Loucy (cell line): ENCODE data around the gene TRIM56.

Experiments
- CTCF ChIP-seq: fragments of 200-600 bp; sonication (generic); conservative IDR thresholded peaks from 2 replicates; pipeline ENCODE4 v1.5.1; 2014; ENCODE audit warnings: mild to moderate bottlenecking, antibody characterized with exemption, low read length
- EZH2phosphoT487 ChIP-seq: fragments of 200-600 bp; IDR thresholded peaks from 2 replicates; pipeline ENCODE4 v1.6.1; 2018; ENCODE audit warnings: antibody characterized with exemption, mild to moderate bottlenecking, moderate library complexity, borderline replicate concordance

DNA sequence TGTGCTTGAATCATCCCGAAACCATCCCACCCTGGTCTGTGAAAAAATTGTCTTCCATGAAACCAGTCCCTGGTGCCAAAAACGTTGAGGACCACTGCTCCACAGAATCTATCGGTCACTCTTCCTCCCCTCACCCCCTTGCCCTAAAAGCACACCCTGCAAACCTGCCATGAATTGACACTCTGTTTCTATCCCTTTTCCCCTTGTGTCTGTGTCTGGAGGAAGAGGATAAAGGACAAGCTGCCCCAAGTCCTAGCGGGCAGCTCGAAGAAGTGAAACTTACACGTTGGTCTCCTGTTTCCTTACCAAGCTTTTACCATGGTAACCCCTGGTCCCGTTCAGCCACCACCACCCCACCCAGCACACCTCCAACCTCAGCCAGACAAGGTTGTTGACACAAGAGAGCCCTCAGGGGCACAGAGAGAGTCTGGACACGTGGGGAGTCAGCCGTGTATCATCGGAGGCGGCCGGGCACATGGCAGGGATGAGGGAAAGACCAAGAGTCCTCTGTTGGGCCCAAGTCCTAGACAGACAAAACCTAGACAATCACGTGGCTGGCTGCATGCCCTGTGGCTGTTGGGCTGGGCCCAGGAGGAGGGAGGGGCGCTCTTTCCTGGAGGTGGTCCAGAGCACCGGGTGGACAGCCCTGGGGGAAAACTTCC, 40.8 kb downstream of the TRIM56 start:
- no peak for TF ChIP-seq CTCF
- TF ChIP-seq EZH2phosphoT487, result no peak
